BJ (cell line): ENCODE results near the gene PRDM16. TPM values are rescaled to one million over a fixed set of nuclear protein-coding genes. Genes with fewer than 3 reads are reported as not detected.

Experiments used
- CTCF ChIA-PET: fragments of 350-600 bp; formaldehyde crosslinking; extraction: SDS; loops from one replicate; lab custom pipeline; 2021; ENCODE audit warnings: antibody characterized with exemption, inconsistent platforms; lab: Yijun Ruan, JAX
- POLR2A ChIA-PET: fragments of 300-600 bp; sonication (Branson Sonifier 250); formaldehyde crosslinking; extraction: SDS; loops from one replicate; lab custom pipeline; 2021; ENCODE audit warnings: antibody characterized with exemption; lab: Charles Lee
- DNase-seq: peaks from one replicate; pipeline ENCODE4 v3.0.0-alpha.2; 2011; ENCODE audit warnings: low read depth
- H3K27me3 ChIP-seq: 2 replicates; pipeline ENCODE4 v1.6.0; 2011; ENCODE audit warnings: low read length; ENCODE audit not compliant: control insufficient read depth, insufficient read depth
- H3K36me3 ChIP-seq: 2 replicates; pipeline ENCODE4 v1.5.1; 2011; ENCODE audit warnings: low read length; ENCODE audit not compliant: control insufficient read depth, insufficient read depth
- H3K4me3 ChIP-seq: 2 replicates; pipeline ENCODE4 v1.5.1; 2011; ENCODE audit warnings: low read depth, mild to moderate bottlenecking, control low read depth, low read length
- polyA plus RNA-seq: library from polyadenylated mRNA; depleted of rRNA; stranded (reverse); fragments of >200 nt; gene quantifications from 2 replicates; pipeline ENCODE4 v1.2.3, GENCODE V29; 2011
- TF ChIP-seq, protein P1 (sequence below): IDR thresholded peaks from 2 replicates; pipeline ENCODE4 v1.5.1; 2011; ENCODE audit warnings: low read depth, mild to moderate bottlenecking, control low read depth, inconsistent platforms, low read length, moderate library complexity; ENCODE audit not compliant: insufficient read depth

The PRDM16 gene
- polyA plus RNA-seq, 1 experiment = 0.02 TPM

DNA sequence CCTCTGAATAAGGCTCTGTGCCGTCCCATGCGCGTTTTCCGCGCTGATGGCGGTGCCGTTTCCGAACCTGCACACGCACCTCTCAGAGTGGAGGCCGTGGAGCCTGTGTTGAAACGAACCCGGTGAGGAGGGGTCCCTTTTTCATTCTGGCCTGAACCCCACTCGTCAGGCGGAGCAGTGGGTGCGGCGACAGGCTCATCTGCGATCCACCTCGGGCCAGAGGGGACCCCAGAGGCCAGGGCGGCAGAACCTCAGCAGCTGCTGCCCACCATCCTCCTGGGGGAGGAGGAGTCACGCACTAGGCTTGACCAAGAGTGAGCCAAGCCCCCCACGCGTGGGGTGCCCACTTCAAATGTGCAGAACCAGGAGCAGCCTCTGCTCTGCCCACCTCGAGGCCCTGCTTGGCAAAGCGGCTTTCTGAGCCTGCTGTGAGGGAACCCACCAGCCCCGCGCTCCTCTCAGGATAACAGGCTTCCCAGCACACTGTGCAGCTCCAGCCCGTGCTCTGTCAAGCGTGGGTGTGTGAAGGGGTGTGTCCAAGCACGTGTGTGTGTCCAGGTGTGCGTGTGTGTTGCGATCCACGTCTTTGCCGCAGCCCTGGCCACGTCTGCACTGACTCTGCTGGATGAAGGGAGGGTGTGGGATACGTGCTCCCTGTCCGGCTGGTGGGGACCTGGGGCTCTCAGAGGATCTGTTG lies 6.8 kb downstream of the PRDM16 start:
- ChIA-PET CTCF (no interaction called here), POLR2A (no interaction called here)
- Histone ChIP-seq H3K27me3 (peaks cover 25% of the 10 kb centered on the region), H3K4me3 (no peak overlapping the region), H3K36me3 (no peaks in the 10 kb centered on the region)
- TF ChIP-seq, protein P1, sequence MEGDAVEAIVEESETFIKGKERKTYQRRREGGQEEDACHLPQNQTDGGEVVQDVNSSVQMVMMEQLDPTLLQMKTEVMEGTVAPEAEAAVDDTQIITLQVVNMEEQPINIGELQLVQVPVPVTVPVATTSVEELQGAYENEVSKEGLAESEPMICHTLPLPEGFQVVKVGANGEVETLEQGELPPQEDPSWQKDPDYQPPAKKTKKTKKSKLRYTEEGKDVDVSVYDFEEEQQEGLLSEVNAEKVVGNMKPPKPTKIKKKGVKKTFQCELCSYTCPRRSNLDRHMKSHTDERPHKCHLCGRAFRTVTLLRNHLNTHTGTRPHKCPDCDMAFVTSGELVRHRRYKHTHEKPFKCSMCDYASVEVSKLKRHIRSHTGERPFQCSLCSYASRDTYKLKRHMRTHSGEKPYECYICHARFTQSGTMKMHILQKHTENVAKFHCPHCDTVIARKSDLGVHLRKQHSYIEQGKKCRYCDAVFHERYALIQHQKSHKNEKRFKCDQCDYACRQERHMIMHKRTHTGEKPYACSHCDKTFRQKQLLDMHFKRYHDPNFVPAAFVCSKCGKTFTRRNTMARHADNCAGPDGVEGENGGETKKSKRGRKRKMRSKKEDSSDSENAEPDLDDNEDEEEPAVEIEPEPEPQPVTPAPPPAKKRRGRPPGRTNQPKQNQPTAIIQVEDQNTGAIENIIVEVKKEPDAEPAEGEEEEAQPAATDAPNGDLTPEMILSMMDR = no peak
- DNase-seq = no peak

- TF ChIP-seq, protein P1 = no peak
- H3K36me3 ChIP-seq = no peaks in the 10 kb centered on the region
- DNase-seq = no peak
- H3K27me3 ChIP-seq = peaks cover 22% of the 10 kb centered on the region
- POLR2A ChIA-PET = no interaction called here
- CTCF ChIA-PET = no interaction called here
- no peak overlapping the region for H3K4me3 ChIP-seq
Measured at GRCh38 chr1:3076363-3076740, 7.3 kb downstream of the PRDM16 start.

DNA sequence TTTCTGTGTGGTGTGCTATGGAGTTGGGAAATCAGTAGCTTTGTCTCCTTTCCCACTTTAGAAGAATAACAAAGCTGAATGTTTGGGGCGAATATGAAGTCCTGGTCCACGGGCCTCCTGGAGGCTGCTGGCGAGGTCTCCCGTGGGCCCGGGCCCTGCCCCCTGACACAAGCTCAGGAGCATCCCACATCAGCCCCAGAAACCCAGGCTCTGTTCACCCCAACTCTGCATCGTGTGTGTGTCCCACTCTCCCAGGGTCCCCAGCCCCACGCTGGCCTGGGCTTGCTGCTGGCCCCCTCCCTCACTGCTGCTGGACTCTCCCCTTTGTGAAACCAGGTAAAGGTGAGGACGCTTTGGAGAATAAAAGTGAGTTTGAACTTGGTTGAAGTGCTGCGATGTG lies 8.1 kb downstream of the PRDM16 start:
- TF ChIP-seq, protein P1 = no peak
- POLR2A ChIA-PET = no interaction called here
- Histone ChIP-seq H3K36me3 (no peaks in the 10 kb centered on the region), H3K4me3 (no peak overlapping the region), H3K27me3 (peaks cover 16% of the 10 kb centered on the region)
- CTCF ChIA-PET = no interaction called here
- no peak for DNase-seq

- ChIA-PET CTCF (no interaction called here), POLR2A (no interaction called here)
Measured at GRCh38 chr1:3077561-3077960, 8.6 kb downstream of the PRDM16 start.

DNA sequence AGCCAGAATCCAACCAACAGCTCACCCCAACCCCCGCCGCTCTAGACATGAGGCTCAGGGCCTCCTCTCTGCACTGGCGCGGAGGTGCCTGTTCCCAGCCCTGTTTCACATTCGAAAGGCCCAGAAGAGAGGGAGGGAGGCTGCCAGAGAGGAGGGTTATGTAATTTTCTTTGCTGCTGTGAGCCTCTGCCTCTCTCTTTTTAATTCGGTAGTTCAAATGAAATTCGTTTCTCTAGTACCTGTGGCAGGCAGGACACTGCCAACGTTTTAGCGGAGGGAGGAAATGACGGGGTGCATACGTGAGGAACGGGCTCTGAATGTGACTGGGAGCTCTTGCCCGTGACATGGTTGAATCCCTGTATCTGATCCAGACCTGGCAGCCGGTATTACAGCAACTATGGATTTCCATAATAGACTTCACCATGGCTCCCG lies 9.4 kb downstream of the PRDM16 start:
- DNase-seq = no peak
- Histone ChIP-seq H3K36me3 (no peaks in the 10 kb centered on the region), H3K4me3 (no peak overlapping the region), H3K27me3 (peaks cover 8% of the 10 kb centered on the region)
- ChIA-PET POLR2A (no interaction called here), CTCF (no interaction called here)
- TF ChIP-seq, protein P1 = no peak

More at GRCh38 chr1:3077561-3077960, 8.6 kb downstream of the PRDM16 start:
- TF ChIP-seq, protein P1 = no peak
- Histone ChIP-seq H3K4me3 (no peak overlapping the region), H3K27me3 (peaks cover 11% of the 10 kb centered on the region), H3K36me3 (no peaks in the 10 kb centered on the region)
- no peak for DNase-seq
